ENCODE measurements around the gene CCDC126. TPM values are rescaled to one million over a fixed set of nuclear protein-coding genes. Genes with fewer than 3 reads are reported as not detected.
A peak's percentile ranks its signal among the peaks of the same experiment; 100 is the strongest.

CCDC126 gene
- total and polyA plus RNA-seq, 10 of the 15 experiments (the other 5 are each of a cell fraction or from before 2014, with no cell fraction given): 10.9 to 49.9 (median 24.1) TPM

- FAIRE-seq: no peak
- RAD21 ChIA-PET (ENCODE audit: unreplicated experiment): interaction anchor here (3.9 kb wide), 1 partner anchor 98 kb away, joined by 20 read pairs; no protein-coding TSS in a partner anchor
- WGBS (ENCODE audit: insufficient coverage, insufficient replicate concordance, low lambda C conversion rate, missing lambda C conversion rate): 1% methylated on average over 4 of the region's 4 CpGs
- H3K4me3 ChIP-seq: peak overlapping the region; percentile 76
- intact Hi-C loops (cut with micrococcal nuclease; ENCODE audit: unreplicated experiment) (loop anchor here (5.0 to 10.0 kb wide), 2 partner anchors 126 to 1367 kb away; partner anchors contain the start of gene IGF2BP3), in situ Hi-C loops (cut with MboI) (no loop called here)
- peaks cover 59% of the 10 kb centered on the region for H3K79me2 ChIP-seq (ENCODE audit: control insufficient read depth, insufficient read depth, low read length)
- H2AFZ ChIP-seq (ENCODE audit: control insufficient read depth, low read depth, low read length): peak overlapping the region; percentile 95
- no peak for DNase-seq (ENCODE audit: low read depth, low spot score)
- TF ChIP-seq USF1 (IDR thresholded peaks at IDR 0.05; ENCODE audit: borderline replicate concordance, extremely low read length, insufficient read depth, low read depth, low read length) (no peak), SMAD5 (IDR thresholded peaks at IDR 0.05; ENCODE audit: low read depth) (no peak), SKIL (IDR thresholded peaks at IDR 0.05; ENCODE audit: low read depth, poor library complexity, severe bottlenecking) (no peak), IRF4 (IDR thresholded peaks at IDR 0.05; ENCODE audit: low read depth, low read length) (no peak), BCLAF1 (IDR thresholded peaks at IDR 0.05) (no peak), PAX8 (IDR thresholded peaks at IDR 0.05) (no peak), BHLHE40 (IDR thresholded peaks at IDR 0.05; ENCODE audit: borderline replicate concordance in 1 of 2, low read depth in 2 of 2, low read length in 1 of 2) (no peak), ZBTB11 (CRISPR knock-in tag; IDR thresholded peaks at IDR 0.05) (no peak), TAF1 (IDR thresholded peaks at IDR 0.05; ENCODE audit: borderline replicate concordance, low read depth, low read length) (no peak)
- no peaks in the 10 kb centered on the region for H4K20me1 ChIP-seq (ENCODE audit: control insufficient read depth, insufficient read depth)
- H3K4me1 ChIP-seq (ENCODE audit: control insufficient read depth, insufficient read depth, low read length): peaks cover 33% of the 10 kb centered on the region
- CTCF ChIA-PET: interaction anchor here (1.1 to 4.1 kb wide), 8 partner anchors 28 to 336 kb away, joined by 3 to 20 read pairs (median 3); no protein-coding TSS in a partner anchor
- H3K36me3 ChIP-seq (ENCODE audit: control insufficient read depth in 2 of 2, insufficient read depth in 2 of 2, low read length in 1 of 2): no peaks in the 10 kb centered on the region
- no peaks in the 10 kb centered on the region for H3K27me3 ChIP-seq (replicated peaks in 1 of 2; ENCODE audit: control insufficient read depth in 2 of 2, insufficient read depth in 2 of 2, low read length in 1 of 2)
- H3K9ac ChIP-seq (ENCODE audit: control insufficient read depth, insufficient read depth, low read length): peak overlapping the region; percentile 82
- POLR2A ChIA-PET: interaction anchor here (0.6 to 1.9 kb wide), 4 partner anchors 50 to 100 kb away, joined by 3 to 7 read pairs (median 4); no protein-coding TSS in a partner anchor
- peak overlapping the region; percentile 61 for H3K4me2 ChIP-seq (ENCODE audit: control insufficient read depth, insufficient read depth)
- H3K27ac ChIP-seq (ENCODE audit: control insufficient read depth, insufficient read depth): peak overlapping the region; percentile 82
- H3K9me3 ChIP-seq (replicated peaks; ENCODE audit: control insufficient read depth, insufficient read depth, low read length): no peaks in the 10 kb centered on the region; the same call in 2 of the 3 replicates
- no peak for ATAC-seq
- SMC1A ChIA-PET (ENCODE audit: uncharacterized antibody, unreplicated experiment): interaction anchor here (1.3 to 4.5 kb wide), 13 partner anchors 10 to 512 kb away, joined by 3 to 29 read pairs (median 7); partner anchors contain the start of gene FAM221A
- no TSS peak for BruUV-seq (replicated peaks)
Observed at GRCh38 chr7:23598296-23598695, 1.1 kb downstream of the CCDC126 start.
